ENCODE data around the gene TSC22D2. TPM values are rescaled to one million over a fixed set of nuclear protein-coding genes. Genes with fewer than 3 reads are reported as not detected.

TSC22D2 gene
- total and polyA plus RNA-seq, 2 of the 8 experiments (the other 6 are each of a cell fraction or from before 2014, with no cell fraction given): 3.4 to 27.6 TPM

DNA sequence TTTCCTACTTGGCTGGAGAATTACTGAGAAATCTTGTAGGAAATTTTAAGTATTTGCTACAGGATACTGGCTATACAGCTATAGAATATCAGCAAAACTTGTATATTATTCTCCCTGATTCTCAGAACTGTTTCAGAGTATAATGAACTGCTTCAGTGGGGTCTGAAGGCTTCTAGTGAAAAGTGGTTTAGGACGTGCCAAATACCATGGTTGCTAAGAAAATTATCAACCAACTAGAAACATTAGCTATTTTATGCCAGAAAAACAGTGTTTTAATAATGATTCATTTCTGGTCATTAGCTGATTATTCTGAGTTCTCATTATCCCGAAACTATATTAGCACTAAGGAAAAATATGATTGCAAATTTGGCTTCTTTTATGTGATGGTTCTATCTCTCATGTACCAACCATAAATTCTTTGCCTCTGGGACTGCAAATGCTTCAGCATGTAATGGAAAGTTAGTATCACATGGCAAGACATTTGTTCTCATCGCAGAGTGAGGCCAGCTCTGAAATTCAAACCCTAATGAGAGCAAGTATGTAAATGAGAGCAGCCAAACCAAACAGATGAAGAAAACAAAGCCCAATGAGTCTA is 11.0 kb upstream of the TSC22D2 start:
- Histone ChIP-seq H2AK5ac (ENCODE audit: low read depth, low read length) (no peak overlapping the region), H4K5ac (ENCODE audit: insufficient read length, low read depth, low read length) (no peak overlapping the region), H3K27ac (ENCODE audit: low read depth, low read length) (no peak overlapping the region), H3K79me1 (ENCODE audit: low read depth, low read length) (no peaks in the 10 kb centered on the region), H3K23ac (ENCODE audit: insufficient read length) (no peak overlapping the region), H3K4me3 (ENCODE audit: extremely low read depth in 1 of 4, insufficient read depth in 2 of 4, low read depth in 3 of 4, low read length in 4 of 4) (no peak overlapping the region), H2BK20ac (ENCODE audit: low read length) (no peak overlapping the region), H2BK15ac (ENCODE audit: low read length) (no peak overlapping the region), H3K18ac (ENCODE audit: extremely low read depth, low read length) (no peak overlapping the region), H2AFZ (ENCODE audit: low read length) (no peak overlapping the region), H3K36me3 (ENCODE audit: control insufficient read depth in 2 of 4, insufficient read depth in 4 of 4, low read length in 3 of 4) (no peaks in the 10 kb centered on the region), H4K8ac (ENCODE audit: extremely low read depth, insufficient read depth, low read length) (no peak overlapping the region), H3K23me2 (ENCODE audit: low read depth, low read length) (no peaks in the 10 kb centered on the region), H3K4ac (replicated peaks; ENCODE audit: insufficient read length, low read depth, low read length) (no peak overlapping the region), H2BK120ac (replicated peaks; ENCODE audit: low read depth, low read length) (no peak overlapping the region), H3K14ac (ENCODE audit: insufficient read length) (no peak overlapping the region), H3K79me2 (ENCODE audit: control insufficient read depth in 1 of 2, insufficient read depth in 2 of 2, low read length in 2 of 2) (no peaks in the 10 kb centered on the region), H2BK12ac (ENCODE audit: low read depth, low read length) (no peak overlapping the region), H3K9ac (replicated peaks in 1 of 4; ENCODE audit: extremely low read depth in 1 of 4, low read depth in 3 of 4, low read length in 3 of 4) (no peak overlapping the region), H4K91ac (replicated peaks; ENCODE audit: insufficient read length, low read length) (no peak overlapping the region), H2BK5ac (ENCODE audit: low read depth, low read length) (no peak overlapping the region), H3K27me3 (replicated peaks in 1 of 4; ENCODE audit: control insufficient read depth in 3 of 4, extremely low read depth in 1 of 4, insufficient read depth in 3 of 4, low read length in 3 of 4) (no peaks in the 10 kb centered on the region), H3K4me2 (ENCODE audit: insufficient read depth in 1 of 2, low read depth in 2 of 2, low read length in 2 of 2) (no peak overlapping the region), H3K56ac (replicated peaks; ENCODE audit: insufficient read length, low read depth, low read length) (no peak overlapping the region), H3K4me1 (replicated peaks in 1 of 4; ENCODE audit: control insufficient read depth in 3 of 4, insufficient read depth in 4 of 4, low read length in 3 of 4) (peaks cover 0 to 4% (median 1%) of the 10 kb centered on the region in 4 experiments; a peak in 1 of 7 replicates), H3K9me3 (ENCODE audit: insufficient read depth in 2 of 2, low read depth in 1 of 2, low read length in 1 of 2) (no peaks in the 10 kb centered on the region; a peak in 1 of 4 replicates), H4K20me1 (replicated peaks in 1 of 2; ENCODE audit: control insufficient read depth in 1 of 2, insufficient read depth in 2 of 2, low read length in 2 of 2) (no peaks in the 10 kb centered on the region)
- FAIRE-seq: no peak
- CTCF ChIA-PET (ENCODE audit: partially characterized antibody): interaction anchor here (0.8 to 1.8 kb wide), 5 partner anchors 10 to 111 kb away, joined by 4 to 9 read pairs (median 6); no protein-coding TSS in a partner anchor
- no peak for DNase-seq (ENCODE audit: low read depth in 1 of 2, low spot score in 2 of 2)
- POLR2A ChIA-PET (ENCODE audit: partially characterized antibody): interaction anchor here (1.5 to 1.8 kb wide), 2 partner anchors 11 to 12 kb away, joined by 5 to 6 read pairs; partner anchors contain the start of gene TSC22D2
- 79% methylated on average over 3 of the region's 3 CpGs; no CpG with 5 or more reads in 1 of the 2 experiments for WGBS, 2 experiments (ENCODE audit: extremely low coverage in 1 of 2, insufficient coverage in 1 of 2, insufficient read length in 1 of 2, insufficient replicate concordance in 2 of 2, low coverage in 1 of 2, low lambda C conversion rate in 2 of 2, missing lambda C conversion rate in 1 of 2)
- no peak for TF ChIP-seq TBP (IDR thresholded peaks at IDR 0.05; ENCODE audit: low read depth, low read length)
- TF ChIP-seq ZNF274 (IDR thresholded peaks at IDR 0.05; ENCODE audit: borderline replicate concordance, extremely low read depth, low read length): no peak
- no peak for TF ChIP-seq TCF12 (IDR thresholded peaks at IDR 0.05; ENCODE audit: low read depth, low read length)
- no peak for TF ChIP-seq SIN3A (conservative IDR thresholded peaks at IDR 0.05 in 1 of 2, IDR thresholded peaks at IDR 0.05 in 1 of 2; ENCODE audit: low read depth in 1 of 2, low read length in 2 of 2)
- no peak for TF ChIP-seq KDM5A (IDR thresholded peaks at IDR 0.05; ENCODE audit: low read length)
- TF ChIP-seq SIRT6 (IDR thresholded peaks at IDR 0.05; ENCODE audit: low read length): no peak
- no peak for TF ChIP-seq TAF1 (IDR thresholded peaks at IDR 0.05; ENCODE audit: low read depth, low read length)
- no peak for TF ChIP-seq GTF2F1 (IDR thresholded peaks at IDR 0.05; ENCODE audit: borderline replicate concordance, low read depth, low read length)
- no peak for TF ChIP-seq USF2 (IDR thresholded peaks at IDR 0.05; ENCODE audit: low read length)
- no peak for TF ChIP-seq CBX8 (IDR thresholded peaks at IDR 0.05; ENCODE audit: borderline replicate concordance, low read depth, low read length)
- TF ChIP-seq KDM4A (IDR thresholded peaks at IDR 0.05; ENCODE audit: low read depth, low read length, severe bottlenecking): no peak
- no peak for TF ChIP-seq CTBP2 (IDR thresholded peaks at IDR 0.05; ENCODE audit: borderline replicate concordance, insufficient read depth, insufficient read length, low read length)

All from H1 (cell line).